ENCODE measurements around the gene XRCC1. TPM values are rescaled to one million over a fixed set of nuclear protein-coding genes. Genes with fewer than 3 reads are reported as not detected.

The XRCC1 gene
- total RNA-seq, 1 experiment from 2014 or later, result 38.0 TPM

DNA sequence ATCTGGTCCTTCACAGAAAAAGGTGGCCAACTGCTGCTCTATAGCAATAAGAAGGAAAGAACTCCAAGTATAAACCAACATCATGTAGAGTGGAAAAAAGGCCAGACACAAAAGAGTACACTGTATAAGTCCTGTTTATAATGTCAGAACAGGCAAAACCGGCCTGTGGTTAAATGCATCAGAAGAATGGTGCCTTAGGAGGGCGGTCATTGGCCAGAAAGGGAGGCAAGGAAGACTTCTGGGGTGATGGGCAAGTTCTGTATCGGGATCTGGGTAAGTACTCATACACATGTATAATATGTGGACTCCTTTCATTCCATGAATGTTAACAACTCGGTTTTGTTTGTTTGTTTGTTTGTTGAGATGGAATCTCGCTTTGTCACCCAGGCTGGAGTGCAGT is 52.4 kb downstream of the XRCC1 start:
- Histone ChIP-seq H3K4me1 (ENCODE audit: insufficient read depth, low read length) (no peaks in the 10 kb centered on the region), H4K8ac (replicated peaks; ENCODE audit: insufficient read length, low read depth, low read length) (no peak overlapping the region), H3K18ac (ENCODE audit: insufficient read length, low read depth, low read length) (no peak overlapping the region), H4K20me1 (ENCODE audit: control insufficient read depth, insufficient read depth, insufficient read length) (peaks cover 4% of the 10 kb centered on the region), H2AFZ (ENCODE audit: low read length) (no peak overlapping the region), H3K56ac (ENCODE audit: insufficient read length, low read depth, low read length) (no peak overlapping the region), H2BK5ac (ENCODE audit: insufficient read length, low read length) (no peak overlapping the region), H2AK5ac (ENCODE audit: insufficient read length, low read length) (no peak overlapping the region), H2BK20ac (ENCODE audit: low read depth, low read length, poor library complexity, severe bottlenecking) (no peak overlapping the region), H3K79me1 (ENCODE audit: insufficient read depth, low read depth, low read length, poor library complexity, severe bottlenecking) (no peaks in the 10 kb centered on the region), H3K79me2 (ENCODE audit: insufficient read depth, low read length) (no peaks in the 10 kb centered on the region), H3K27me3 (ENCODE audit: insufficient read depth, low read length) (peaks cover 3% of the 10 kb centered on the region; the same call in 1 of the 2 replicates), H3K9me3 (ENCODE audit: control insufficient read depth, low read depth, low read length) (no peaks in the 10 kb centered on the region), H2BK120ac (ENCODE audit: low read depth, low read length, poor library complexity, severe bottlenecking) (no peak overlapping the region), H3K4me2 (ENCODE audit: insufficient read depth, insufficient read length, low read length) (no peak overlapping the region), H2BK12ac (ENCODE audit: insufficient read length, low read depth, low read length) (no peak overlapping the region), H3K23me2 (ENCODE audit: insufficient read length, low read depth, low read length, poor library complexity, severe bottlenecking) (peaks cover 22% of the 10 kb centered on the region), H3K27ac (ENCODE audit: insufficient read length, low read depth, low read length) (no peak overlapping the region), H2BK15ac (ENCODE audit: low read depth, low read length) (no peak overlapping the region), H4K91ac (ENCODE audit: insufficient read length, low read depth, low read length) (no peak overlapping the region), H3T11ph (ENCODE audit: low read length) (no peak overlapping the region), H4K5ac (ENCODE audit: insufficient read length, low read depth, low read length) (no peak overlapping the region), H3K4ac (ENCODE audit: low read depth, low read length) (no peak overlapping the region), H3K9ac (ENCODE audit: extremely low read depth, insufficient read length, low read length) (no peak overlapping the region), H3K23ac (ENCODE audit: insufficient read length, low read depth, low read length) (no peak overlapping the region), H3K14ac (ENCODE audit: insufficient read depth, low read length) (no peak overlapping the region)
- TF ChIP-seq, protein P1, sequence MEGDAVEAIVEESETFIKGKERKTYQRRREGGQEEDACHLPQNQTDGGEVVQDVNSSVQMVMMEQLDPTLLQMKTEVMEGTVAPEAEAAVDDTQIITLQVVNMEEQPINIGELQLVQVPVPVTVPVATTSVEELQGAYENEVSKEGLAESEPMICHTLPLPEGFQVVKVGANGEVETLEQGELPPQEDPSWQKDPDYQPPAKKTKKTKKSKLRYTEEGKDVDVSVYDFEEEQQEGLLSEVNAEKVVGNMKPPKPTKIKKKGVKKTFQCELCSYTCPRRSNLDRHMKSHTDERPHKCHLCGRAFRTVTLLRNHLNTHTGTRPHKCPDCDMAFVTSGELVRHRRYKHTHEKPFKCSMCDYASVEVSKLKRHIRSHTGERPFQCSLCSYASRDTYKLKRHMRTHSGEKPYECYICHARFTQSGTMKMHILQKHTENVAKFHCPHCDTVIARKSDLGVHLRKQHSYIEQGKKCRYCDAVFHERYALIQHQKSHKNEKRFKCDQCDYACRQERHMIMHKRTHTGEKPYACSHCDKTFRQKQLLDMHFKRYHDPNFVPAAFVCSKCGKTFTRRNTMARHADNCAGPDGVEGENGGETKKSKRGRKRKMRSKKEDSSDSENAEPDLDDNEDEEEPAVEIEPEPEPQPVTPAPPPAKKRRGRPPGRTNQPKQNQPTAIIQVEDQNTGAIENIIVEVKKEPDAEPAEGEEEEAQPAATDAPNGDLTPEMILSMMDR (conservative IDR thresholded peaks at IDR 0.05), result no peak
- Mint-ChIP-seq H3K27ac (no peak overlapping the region), H3K4me3 (no peak overlapping the region), H3K9me3 (no peaks in the 10 kb centered on the region), H3K36me3 (ENCODE audit: insufficient read depth in 1 of 3, low read depth in 3 of 3) (no peaks in the 10 kb centered on the region), H3K27me3 (ENCODE audit: low read depth) (peaks cover 21% of the 10 kb centered on the region), H3K4me1 (peaks cover 18 to 24% of the 10 kb centered on the region in 2 experiments)
- DNase-seq, result no peak
- no CpG with 5 or more reads among the region's 5 CpGs for WGBS (ENCODE audit: extremely low coverage, insufficient read length, low lambda C conversion rate)

Data from H9 (cell line).